IMR-90 (cell line): ENCODE measurements around the gene CPN2. TPM values are rescaled to one million over a fixed set of nuclear protein-coding genes. Genes with fewer than 3 reads are reported as not detected.

Experiments
- ATAC-seq: fragments of 200-7000 bp; cut with Tn5 transposase; 2 replicates; pipeline ENCODE4 v1.9.1; 2020; ENCODE audit warnings: low read depth, mild to moderate bottlenecking, moderate library complexity
- BruUV-seq: library from RNA; stranded (reverse); fragments of 400-500 nt; replicated peaks from 2 replicates; lab custom pipeline; 2021; lab: Mats Ljungman, UMichigan
- CTCF ChIA-PET: fragments of 300-600 bp; formaldehyde crosslinking; extraction: SDS; loops from one replicate; lab custom pipeline; 2021; ENCODE audit warnings: antibody characterized with exemption; lab: Yijun Ruan, JAX
- POLR2A ChIA-PET: fragments of 300-600 bp; sonication (Branson Sonifier 250); formaldehyde crosslinking; loops from one replicate; lab custom pipeline; 2022; ENCODE audit warnings: antibody characterized with exemption; ENCODE audit not compliant: unreplicated experiment; lab: Charles Lee
- DNase-seq: peaks from one replicate; pipeline ENCODE4 v3.0.0; 2013
- H2AFZ ChIP-seq: replicated peaks from 2 replicates; pipeline ENCODE3; 2013; ENCODE audit warnings: low read length, mild to moderate bottlenecking; ENCODE audit not compliant: poor library complexity
- H2AK5ac ChIP-seq: 2 replicates; pipeline ENCODE4 v1.6.1; 2013; ENCODE audit warnings: low read depth, low read length, inconsistent platforms
- H2AK9ac ChIP-seq: replicated peaks from 2 replicates; pipeline ENCODE3; 2013; ENCODE audit warnings: mild to moderate bottlenecking, low read depth, low read length, moderate library complexity; ENCODE audit not compliant: poor library complexity
- H2BK120ac ChIP-seq: 2 replicates; pipeline ENCODE4 v1.6.1; 2013; ENCODE audit warnings: low read depth, low read length, inconsistent platforms
- H2BK15ac ChIP-seq: 3 replicates; pipeline ENCODE4 v1.6.1; 2013; ENCODE audit warnings: low read depth, low read length, inconsistent platforms
- H2BK20ac ChIP-seq: 2 replicates; pipeline ENCODE4 v1.6.1; 2013; ENCODE audit warnings: low read depth, mild to moderate bottlenecking, inconsistent platforms, low read length, moderate library complexity
- H2BK5ac ChIP-seq: 2 replicates; pipeline ENCODE4 v1.6.1; 2013; ENCODE audit warnings: mild to moderate bottlenecking, low read depth, low read length, inconsistent platforms; ENCODE audit not compliant: poor library complexity, severe bottlenecking
- H3K14ac ChIP-seq: replicated peaks from 2 replicates; pipeline ENCODE4 v1.6.1; 2013; ENCODE audit warnings: low read depth, low read length, inconsistent platforms
- H3K18ac ChIP-seq: 2 replicates; pipeline ENCODE4 v1.6.1; 2013; ENCODE audit warnings: low read depth, low read length, control low read depth
- H3K23ac ChIP-seq: 2 replicates; pipeline ENCODE4 v1.6.1; 2013; ENCODE audit warnings: low read depth, low read length, inconsistent platforms
- H3K27ac ChIP-seq: 2 replicates; pipeline ENCODE4 v1.5.1; 2013; ENCODE audit warnings: mild to moderate bottlenecking, control low read depth, low read length; ENCODE audit not compliant: insufficient read depth
- H3K27me3 ChIP-seq: 2 replicates; pipeline ENCODE4 v1.6.1; 2013; ENCODE audit warnings: low read length; ENCODE audit not compliant: control insufficient read depth, insufficient read depth
- H3K36me3 ChIP-seq: 2 replicates; pipeline ENCODE4 v1.6.1; 2013; ENCODE audit warnings: low read length, mixed read lengths; ENCODE audit not compliant: control insufficient read depth, insufficient read depth
- H3K4ac ChIP-seq: 2 replicates; pipeline ENCODE4 v1.6.1; 2013; ENCODE audit warnings: low read depth, low read length, inconsistent platforms
- H3K4me1 ChIP-seq: 2 replicates; pipeline ENCODE4 v1.6.1; 2013; ENCODE audit warnings: low read length, mixed read lengths; ENCODE audit not compliant: control insufficient read depth, insufficient read depth
- H3K4me2 ChIP-seq: 2 replicates; pipeline ENCODE4 v1.6.1; 2013; ENCODE audit warnings: low read depth, mild to moderate bottlenecking, control low read depth, low read length, moderate library complexity
- H3K4me3 ChIP-seq: 2 replicates; pipeline ENCODE4 v1.5.1; 2013; ENCODE audit warnings: low read depth, mild to moderate bottlenecking, control low read depth, low read length, moderate library complexity; ENCODE audit not compliant: insufficient read depth
- H3K56ac ChIP-seq: 2 replicates; pipeline ENCODE4 v1.6.1; 2013; ENCODE audit warnings: low read length, inconsistent platforms; ENCODE audit not compliant: insufficient read depth; ENCODE audit errors: extremely low read depth
- H3K79me1 ChIP-seq, 2 experiments: 2 replicates each; pipeline ENCODE4 v1.6.1; 2013; ENCODE audit warnings: low read length in 2 of 2, inconsistent platforms in 1 of 2, low read depth in 1 of 2
- H3K9ac ChIP-seq: 2 replicates; pipeline ENCODE4 v1.6.1; 2013; ENCODE audit warnings: low read depth, low read length, control low read depth
- H3K9me1 ChIP-seq: 2 replicates; pipeline ENCODE4 v1.6.1; 2013; ENCODE audit warnings: low read length, inconsistent platforms; ENCODE audit not compliant: insufficient read depth
- H3K9me3 ChIP-seq: 2 replicates; pipeline ENCODE4 v1.6.1; 2013; ENCODE audit warnings: low read length; ENCODE audit not compliant: control insufficient read depth, insufficient read depth
- H4K20me1 ChIP-seq: 2 replicates; pipeline ENCODE4 v1.6.1; 2013; ENCODE audit warnings: low read length, inconsistent platforms; ENCODE audit not compliant: insufficient read depth
- H4K5ac ChIP-seq: 2 replicates; pipeline ENCODE4 v1.6.1; 2013; ENCODE audit warnings: mild to moderate bottlenecking, low read depth, low read length, control low read depth
- H4K8ac ChIP-seq, 2 experiments: 2 replicates each; pipeline ENCODE4 v1.6.1; 2013; ENCODE audit warnings: low read depth in 2 of 2, low read length in 2 of 2, control low read depth in 1 of 2, inconsistent platforms in 1 of 2
- H4K91ac ChIP-seq: 2 replicates; pipeline ENCODE4 v1.6.1; 2013; ENCODE audit warnings: low read depth, low read length, inconsistent platforms; ENCODE audit not compliant: insufficient read depth
- BHLHE40 ChIP-seq: fragments of 150-350 bp; IDR thresholded peaks from 2 replicates; pipeline ENCODE4 v1.6.1; 2016; ENCODE audit warnings: mild to moderate bottlenecking, low read depth, low read length
- CEBPB ChIP-seq: IDR thresholded peaks from 2 replicates; pipeline ENCODE4 v1.6.1; 2012; ENCODE audit warnings: low read depth, low read length, improper control_type of control experiment
- CHD1 ChIP-seq: IDR thresholded peaks from 2 replicates; pipeline ENCODE4 v1.6.1; 2012; ENCODE audit warnings: low read depth, low read length, improper control_type of control experiment
- CTCF ChIP-seq: conservative IDR thresholded peaks from 2 replicates; pipeline ENCODE4 v1.5.1; 2012; ENCODE audit warnings: mild to moderate bottlenecking, low read depth, low read length, improper control_type of control experiment
- MAFK ChIP-seq: IDR thresholded peaks from 2 replicates; pipeline ENCODE4 v1.6.1; 2012; ENCODE audit warnings: low read depth, low read length, improper control_type of control experiment
- MAZ ChIP-seq: IDR thresholded peaks from 2 replicates; pipeline ENCODE4 v1.6.1; 2012; ENCODE audit warnings: low read depth, mild to moderate bottlenecking, low read length, improper control_type of control experiment, moderate library complexity, borderline replicate concordance
- MXI1 ChIP-seq: IDR thresholded peaks from 2 replicates; pipeline ENCODE4 v1.6.1; 2012; ENCODE audit warnings: low read depth, mild to moderate bottlenecking, low read length, moderate library complexity, borderline replicate concordance
- NFE2L2 ChIP-seq: fragments of 150-350 bp; IDR thresholded peaks from 2 replicates; pipeline ENCODE4 v1.6.1; 2016; ENCODE audit warnings: low read depth, mild to moderate bottlenecking, low read length
- POLR2A ChIP-seq: IDR thresholded peaks from 2 replicates; pipeline ENCODE4 v1.6.1; 2012; ENCODE audit warnings: mild to moderate bottlenecking, low read depth, low read length
- RCOR1 ChIP-seq: IDR thresholded peaks from 2 replicates; pipeline ENCODE4 v1.6.1; 2012; ENCODE audit warnings: mild to moderate bottlenecking, low read length, improper control_type of control experiment; ENCODE audit not compliant: insufficient replicate concordance
- SMC3 ChIP-seq: fragments of 150-350 bp; IDR thresholded peaks from 2 replicates; pipeline ENCODE4 v1.6.1; 2016; ENCODE audit warnings: low read depth, mild to moderate bottlenecking, antibody characterized with exemption, low read length, moderate library complexity
- USF2 ChIP-seq: fragments of 150-350 bp; IDR thresholded peaks from 2 replicates; pipeline ENCODE4 v1.6.1; 2017; ENCODE audit warnings: mild to moderate bottlenecking, antibody characterized with exemption, low read length, low read depth
- WGBS, 2 experiments: methylation state at CpG; one replicate each; pipeline versions ENCODE4 v1.1.5 to v1.1.7; 2013; ENCODE audit warnings: missing lambda C conversion rate in 2 of 2; ENCODE audit not compliant: insufficient read length in 1 of 2; ENCODE audit errors: extremely low coverage in 2 of 2; 5-methylcytosine and 5-hydroxymethylcytosine counted together
- dilution Hi-C: fragments of 300-500 bp; cut with HindIII; formaldehyde crosslinking; loops from one replicate; pipeline ENCODE4 v1.14.3; 2018; ENCODE audit warnings: low sequenced_read_pairs; ENCODE audit not compliant: unreplicated experiment
- in situ Hi-C: fragments of 300-500 bp; cut with MboI; formaldehyde crosslinking; loops from 3 replicates; pipeline ENCODE4 v1.14.3; 2019; ENCODE audit warnings: low sequenced_read_pairs, inconsistent platforms, mixed read lengths
- intact Hi-C: fragments of 100-400 bp; cut with micrococcal nuclease; formaldehyde crosslinking; loops from 2 replicates; pipeline ENCODE4 v1.10.0; 2022
- polyA plus RNA-seq, 3 experiments: library from polyadenylated mRNA; depleted of rRNA; stranded (reverse); fragments of >200 nt; gene quantifications; 2 replicates each; pipeline ENCODE4 v1.2.3, GENCODE V29; 2012; ENCODE audit warnings: low replicate concordance in 1 of 3
- total RNA-seq: library from RNA; depleted of rRNA; stranded (reverse); fragments of >200 nt; gene quantifications from 2 replicates; pipeline ENCODE4 v1.2.3, GENCODE V29; 2012

Gene CPN2
- total and polyA plus RNA-seq, 2 of the 4 experiments (the other 2 are of a cell fraction) = 0.07 TPM; not detected in 1

- no peak for DNase-seq
- H3K4me2 ChIP-seq = no peak overlapping the region
- no peak overlapping the region for H2AK9ac ChIP-seq
- peaks cover 3% of the 10 kb centered on the region; the same call in 1 of the 2 replicates for H3K4me1 ChIP-seq
- H3K27ac ChIP-seq = no peak overlapping the region
- intact Hi-C loops (loop anchor here (10.0 kb wide), 2 partner anchors 307 to 1847 kb away; no protein-coding TSS in a partner anchor), dilution Hi-C loops (no loop called here), in situ Hi-C loops (loop anchor here (10.0 kb wide), 1 partner anchor 647 kb away; no protein-coding TSS in a partner anchor)
- peaks cover 75% of the 10 kb centered on the region for H3K27me3 ChIP-seq
- no peak overlapping the region for H3K18ac ChIP-seq
- ChIA-PET CTCF (no interaction called here), POLR2A (no interaction called here)
- H2BK120ac ChIP-seq = no peak overlapping the region
- no peak overlapping the region for H4K91ac ChIP-seq
- H2AK5ac ChIP-seq = no peak overlapping the region
- H4K20me1 ChIP-seq = no peaks in the 10 kb centered on the region
- no peak overlapping the region for H4K8ac ChIP-seq
- H3K4ac ChIP-seq = no peak overlapping the region
- no peaks in the 10 kb centered on the region for H3K79me1 ChIP-seq
- H2BK15ac ChIP-seq = no peak overlapping the region
- H2AFZ ChIP-seq = no peak overlapping the region
- no peak overlapping the region for H4K5ac ChIP-seq
- BruUV-seq = no TSS peak
- no peaks in the 10 kb centered on the region for H3K9me1 ChIP-seq
- no peak overlapping the region for H3K9ac ChIP-seq
- no peaks in the 10 kb centered on the region for H3K9me3 ChIP-seq
- H2BK5ac ChIP-seq = no peak overlapping the region
- no peak overlapping the region for H2BK20ac ChIP-seq
- no peaks in the 10 kb centered on the region for H3K36me3 ChIP-seq
- H3K14ac ChIP-seq = no peak overlapping the region
- no peak overlapping the region for H3K56ac ChIP-seq
- no peak overlapping the region for H3K4me3 ChIP-seq
- 100% methylated on average over 1 of the region's 7 CpGs; no CpG with 5 or more reads in 1 of the 2 experiments for WGBS, 2 experiments
- peak overlapping the region; percentile 27; the same call in 1 of the 2 replicates for H3K23ac ChIP-seq
- TF ChIP-seq CHD1 (no peak), RCOR1 (no peak), CTCF (no peak), NFE2L2 (no peak), BHLHE40 (no peak), MAFK (no peak), MXI1 (no peak), CEBPB (no peak), POLR2A (no peak), MAZ (no peak), USF2 (no peak), SMC3 (no peak)
- ATAC-seq = no peak
Measured at GRCh38 chr3:194312186-194312742, 38.9 kb downstream of the CPN2 start.
